Parathyroid adenoma (tissue), 2 donors: ENCODE results near the gene APOE.
"Not testable (repeated sequence)": the region's sequence is repeated elsewhere in the genome, so short reads cannot be mapped to it uniquely, and the experiment has no call there.

ENCODE experiments used
- H2AFZ ChIP-seq: fragments of 300-600 bp; sonication (generic); one replicate; pipeline ENCODE4 v1.7.0; 2017; ENCODE audit warnings: antibody characterized with exemption, mild to moderate bottlenecking
- H3K27ac ChIP-seq: fragments of 300-600 bp; sonication (generic); one replicate; pipeline ENCODE4 v1.7.0; 2017
- H3K27me3 ChIP-seq: fragments of 300-600 bp; sonication (generic); one replicate; pipeline ENCODE4 v1.7.0; 2017; ENCODE audit warnings: low read length; ENCODE audit not compliant: control insufficient read depth, insufficient read depth
- H3K36me3 ChIP-seq: fragments of 300-600 bp; sonication (generic); one replicate; pipeline ENCODE4 v1.7.0; 2017; ENCODE audit warnings: low read length; ENCODE audit not compliant: control insufficient read depth, insufficient read depth
- H3K4me1 ChIP-seq: fragments of 300-600 bp; sonication (generic); one replicate; pipeline ENCODE4 v1.7.0; 2017; ENCODE audit warnings: control low read depth
- H3K4me2 ChIP-seq: fragments of 300-600 bp; sonication (generic); one replicate; pipeline ENCODE4 v1.7.0; 2017; ENCODE audit warnings: low read length
- H3K4me3 ChIP-seq: fragments of 300-600 bp; sonication (generic); one replicate; pipeline ENCODE4 v1.7.0; 2017; ENCODE audit warnings: low read depth, low read length
- H3K79me2 ChIP-seq: fragments of 300-600 bp; sonication (generic); one replicate; pipeline ENCODE4 v1.7.0; 2017; ENCODE audit warnings: control low read depth
- H3K9ac ChIP-seq: fragments of 300-600 bp; sonication (generic); one replicate; pipeline ENCODE4 v1.7.0; 2017; ENCODE audit warnings: mild to moderate bottlenecking
- H3K9me3 ChIP-seq: fragments of 300-600 bp; sonication (generic); one replicate; pipeline ENCODE4 v1.7.0; 2017; ENCODE audit warnings: low read length; ENCODE audit not compliant: control insufficient read depth
- CTCF ChIP-seq: fragments of 300-600 bp; sonication (generic); IDR thresholded peaks from one replicate; pipeline ENCODE4 v1.7.0; 2017; ENCODE audit warnings: antibody characterized with exemption, mild to moderate bottlenecking
- donor health status: primary hyperparathyroidism.

The APOE gene

GRCh38 chr19:44878120-44878865 lies 27.3 kb upstream of the APOE start:
- TF ChIP-seq CTCF, result no peak
- H3K4me3 ChIP-seq, result no peak overlapping the region
- peaks cover 50% of the 10 kb centered on the region for H3K4me1 ChIP-seq
- no peaks in the 10 kb centered on the region for H3K36me3 ChIP-seq
- peak overlapping the region; percentile 54 for H2AFZ ChIP-seq
- no peak overlapping the region for H3K9ac ChIP-seq
- peak overlapping the region; percentile 37 for H3K4me2 ChIP-seq
- H3K9me3 ChIP-seq, result no peaks in the 10 kb centered on the region
- peaks cover 7% of the 10 kb centered on the region for H3K79me2 ChIP-seq
- no peaks in the 10 kb centered on the region for H3K27me3 ChIP-seq
- H3K27ac ChIP-seq, result peak overlapping the region; percentile 95

DNA sequence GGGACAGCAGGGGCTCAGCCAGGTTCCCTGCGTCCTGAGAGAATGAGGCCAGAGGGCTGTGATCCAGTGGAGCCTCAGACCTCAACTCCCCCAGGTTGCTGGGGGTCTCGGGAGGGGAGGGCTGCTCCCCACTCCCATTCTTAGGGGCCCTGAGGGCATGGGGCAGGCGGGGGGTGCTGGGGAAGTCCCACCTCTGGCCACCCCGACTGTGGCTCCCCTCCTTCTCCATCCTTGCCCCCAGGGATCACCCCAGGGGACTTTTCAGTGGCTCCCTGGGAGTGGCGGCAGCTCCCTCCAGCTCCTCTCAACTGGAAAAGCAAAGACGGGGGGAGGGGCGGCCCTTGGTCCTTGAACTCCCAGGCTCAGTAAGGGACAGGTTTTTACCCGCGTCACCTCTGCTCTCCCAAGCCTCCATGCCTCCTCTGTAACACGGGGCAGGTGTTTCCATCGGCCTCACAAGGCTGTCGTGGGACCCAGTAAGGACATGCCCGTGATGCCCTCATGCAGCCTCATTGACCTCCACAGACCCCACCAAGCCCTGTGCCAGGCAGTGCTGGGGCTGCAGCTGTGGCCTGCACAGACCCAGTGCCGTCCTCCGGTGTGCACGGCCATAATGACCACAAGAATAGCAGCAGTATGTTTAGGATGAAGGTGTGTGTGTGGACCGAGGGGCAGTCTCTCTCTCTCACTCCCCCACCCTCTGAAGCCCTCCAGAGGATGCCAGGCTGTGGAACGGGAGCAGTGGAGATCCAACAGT lies 26.1 kb upstream of the APOE start:
- Histone ChIP-seq H3K4me3 (no peak overlapping the region), H3K79me2 (peaks cover 7% of the 10 kb centered on the region), H3K36me3 (no peaks in the 10 kb centered on the region)

GRCh38 chr19:44882063-44882462 lies 23.5 kb upstream of the APOE start:
- Histone ChIP-seq H3K4me1 (peaks cover 23% of the 10 kb centered on the region), H3K9ac (no peak overlapping the region), H3K27me3 (no peaks in the 10 kb centered on the region), H2AFZ (no peak overlapping the region), H3K4me3 (no peak overlapping the region), H3K9me3 (no peaks in the 10 kb centered on the region), H3K27ac (no peak overlapping the region), H3K79me2 (peaks cover 7% of the 10 kb centered on the region), H3K4me2 (no peak overlapping the region), H3K36me3 (no peaks in the 10 kb centered on the region)
- TF ChIP-seq CTCF, result no peak

More for the DNA sequence above, 26.1 kb upstream of the APOE start:
- peak overlapping the region; percentile 35 for H3K4me2 ChIP-seq
- no peaks in the 10 kb centered on the region for H3K9me3 ChIP-seq
- peak overlapping the region; percentile 95 for H3K27ac ChIP-seq
- H3K9ac ChIP-seq, result no peak overlapping the region
- H3K27me3 ChIP-seq, result no peaks in the 10 kb centered on the region
- no peak for TF ChIP-seq CTCF
- peaks cover 47% of the 10 kb centered on the region for H3K4me1 ChIP-seq
- no peak overlapping the region for H2AFZ ChIP-seq

GRCh38 chr19:44882619-44883397 lies 22.8 kb upstream of the APOE start:
- not testable (repeated sequence) for H3K9ac ChIP-seq, H2AFZ ChIP-seq, H3K27me3 ChIP-seq, H3K9me3 ChIP-seq, H3K4me3 ChIP-seq, H3K36me3 ChIP-seq, H3K27ac ChIP-seq, H3K79me2 ChIP-seq
- Histone ChIP-seq H3K4me1 (peaks cover 17% of the 10 kb centered on the region), H3K4me2 (peak overlapping the region; percentile 22)

- no peak overlapping the region for H3K27ac ChIP-seq
- TF ChIP-seq CTCF, result no peak
- H3K9me3 ChIP-seq, result no peaks in the 10 kb centered on the region
- H3K9ac ChIP-seq, result no peak overlapping the region
- peaks cover 3% of the 10 kb centered on the region for H3K79me2 ChIP-seq
- H3K4me1 ChIP-seq, result peaks cover 9% of the 10 kb centered on the region
- no peak overlapping the region for H3K4me2 ChIP-seq
- H3K27me3 ChIP-seq, result no peaks in the 10 kb centered on the region
- H2AFZ ChIP-seq, result no peak overlapping the region
- H3K4me3 ChIP-seq, result no peak overlapping the region
- H3K36me3 ChIP-seq, result no peaks in the 10 kb centered on the region
Measured at GRCh38 chr19:44883922-44884321, 21.7 kb upstream of the APOE start.
